Keratinocyte (primary cell): Measurements from ENCODE around the gene SLFN14.

Experiments
- EZH2 ChIP-seq: IDR thresholded peaks from one replicate; pipeline ENCODE4 v1.6.1; 2012; ENCODE audit warnings: inconsistent platforms, mild to moderate bottlenecking, low read length, moderate library complexity
- TF ChIP-seq, protein P1 (sequence below), 3 experiments: IDR thresholded peaks in 1 of 3; conservative IDR thresholded peaks in 1 of 3; optimal IDR thresholded peaks in 1 of 3; 2 replicates in 2 of 3; 3 replicates in 1 of 3; pipeline versions ENCODE3 to v1.5.1; 2011; ENCODE audit warnings: low read length in 3 of 3, mild to moderate bottlenecking in 3 of 3, moderate library complexity in 2 of 3, control low read depth in 1 of 3, inconsistent platforms in 1 of 3; ENCODE audit not compliant: insufficient read depth in 2 of 3; ENCODE audit errors: extremely low read depth in 1 of 3

DNA sequence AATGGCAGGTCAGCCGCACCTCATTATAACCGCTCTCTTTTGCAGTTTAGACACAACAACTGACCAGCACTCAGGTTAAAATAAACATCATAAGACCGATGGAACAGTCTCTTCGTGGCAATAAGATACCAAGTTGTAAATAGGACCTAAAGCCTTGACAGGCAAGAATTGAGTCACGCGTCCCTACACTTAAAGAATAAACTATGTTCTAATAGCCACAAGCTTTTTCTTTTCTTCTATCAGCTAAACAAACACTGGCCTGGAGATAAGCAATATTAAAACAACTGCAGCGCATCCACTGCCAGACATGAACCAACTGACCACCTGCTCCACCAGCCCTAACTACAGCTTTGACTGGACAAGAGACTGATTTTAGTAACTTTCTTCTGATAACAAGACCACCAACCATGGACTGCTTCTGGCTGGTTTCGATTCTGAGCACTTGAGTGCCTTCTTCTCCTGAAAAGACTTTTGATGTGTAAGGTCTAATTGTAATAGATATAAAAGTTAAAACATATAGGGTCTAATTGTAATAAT lies 40.6 kb downstream of the SLFN14 start:
- TF ChIP-seq, protein P1, sequence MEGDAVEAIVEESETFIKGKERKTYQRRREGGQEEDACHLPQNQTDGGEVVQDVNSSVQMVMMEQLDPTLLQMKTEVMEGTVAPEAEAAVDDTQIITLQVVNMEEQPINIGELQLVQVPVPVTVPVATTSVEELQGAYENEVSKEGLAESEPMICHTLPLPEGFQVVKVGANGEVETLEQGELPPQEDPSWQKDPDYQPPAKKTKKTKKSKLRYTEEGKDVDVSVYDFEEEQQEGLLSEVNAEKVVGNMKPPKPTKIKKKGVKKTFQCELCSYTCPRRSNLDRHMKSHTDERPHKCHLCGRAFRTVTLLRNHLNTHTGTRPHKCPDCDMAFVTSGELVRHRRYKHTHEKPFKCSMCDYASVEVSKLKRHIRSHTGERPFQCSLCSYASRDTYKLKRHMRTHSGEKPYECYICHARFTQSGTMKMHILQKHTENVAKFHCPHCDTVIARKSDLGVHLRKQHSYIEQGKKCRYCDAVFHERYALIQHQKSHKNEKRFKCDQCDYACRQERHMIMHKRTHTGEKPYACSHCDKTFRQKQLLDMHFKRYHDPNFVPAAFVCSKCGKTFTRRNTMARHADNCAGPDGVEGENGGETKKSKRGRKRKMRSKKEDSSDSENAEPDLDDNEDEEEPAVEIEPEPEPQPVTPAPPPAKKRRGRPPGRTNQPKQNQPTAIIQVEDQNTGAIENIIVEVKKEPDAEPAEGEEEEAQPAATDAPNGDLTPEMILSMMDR (optimal IDR thresholded peaks at IDR 0.05 in 1 of 3, IDR thresholded peaks at IDR 0.05 in 1 of 3, conservative IDR thresholded peaks at IDR 0.05 in 1 of 3; ENCODE audit: extremely low read depth in 1 of 3, insufficient read depth in 2 of 3, low read length in 3 of 3) = no peak
- no peak for TF ChIP-seq EZH2
